Measurements from ENCODE around the gene CCNH. TPM values are rescaled to one million over a fixed set of nuclear protein-coding genes. Genes with fewer than 3 reads are reported as not detected.

Gene CCNH
- total RNA-seq, 1 donor from 2014 or later: 62.4 TPM

GRCh38 chr5:87360132-87360531, 52.6 kb downstream of the CCNH start:
- DNase-seq: no peak

GRCh38 chr5:87359106-87359505, 53.6 kb downstream of the CCNH start:
- no peak for DNase-seq

GRCh38 chr5:87354496-87354895, 58.2 kb downstream of the CCNH start:
- DNase-seq: no peak

- DNase-seq: no peak
Measured at GRCh38 chr5:87347841-87348240, 64.9 kb downstream of the CCNH start.

GRCh38 chr5:87347272-87347671, 65.5 kb downstream of the CCNH start:
- DNase-seq: no peak

Small RNA genes lying within 50 kb of the gene (small RNA-seq; reads per million reads assigned to genes)
- gene RNU6-727P (ENCODE audit: low replicate concordance): not detected

Other genes starting within 250 kb of the CCNH start
- gene RASA1, start 145.0 kb downstream of the CCNH start, total RNA-seq: 36.3 TPM